GM18511 (cell line): ENCODE data around the gene HSPA2.

Source experiments
- ATAC-seq: cut with Tn5 transposase; IDR thresholded peaks from one replicate; pipeline ENCODE4 v1.9.1; 2021; ENCODE audit warnings: mild to moderate bottlenecking, moderate library complexity; ENCODE audit not compliant: unreplicated experiment

HSPA2 gene

GRCh38 chr14:64540208-64541202, at the start of gene HSPA2:
TSS of gene HSPA2 (plus strand) at chr14:64540741. CDS start at chr14:64540850, 109 bp downstream.
- peak; percentile 96 for ATAC-seq

GRCh38 chr14:64491637-64492036, 48.9 kb upstream of the HSPA2 start:
- no peak for ATAC-seq

- ATAC-seq = no peak
Observed at GRCh38 chr14:64493455-64493854, 47.1 kb upstream of the HSPA2 start.

- ATAC-seq = no peak
Observed at GRCh38 chr14:64495252-64495651, 45.3 kb upstream of the HSPA2 start.

GRCh38 chr14:64496764-64497163, 43.8 kb upstream of the HSPA2 start:
- no peak for ATAC-seq

GRCh38 chr14:64500088-64500487, 40.5 kb upstream of the HSPA2 start:
- no peak for ATAC-seq

GRCh38 chr14:64501411-64502171, 39.0 kb upstream of the HSPA2 start:
- ATAC-seq = no peak

GRCh38 chr14:64502456-64502855, 38.1 kb upstream of the HSPA2 start:
- no peak for ATAC-seq

- no peak for ATAC-seq
Observed at GRCh38 chr14:64502887-64503433, 37.6 kb upstream of the HSPA2 start.

GRCh38 chr14:64503434-64504309, 36.9 kb upstream of the HSPA2 start, which contains the start of gene ZBTB25:
TSS of gene ZBTB25 (minus strand) at chr14:64503838. CDS start at chr14:64490533, 13,305 bp downstream.
- ATAC-seq = peak; percentile 67

GRCh38 chr14:64504310-64504896, 36.1 kb upstream of the HSPA2 start, which contains the start of gene ZBTB1:
TSS of gene ZBTB1 (plus strand) at chr14:64504770. CDS start at chr14:64521505, 16,735 bp downstream.
- ATAC-seq = peak; percentile 23

- ATAC-seq = peak; percentile 28
Observed at GRCh38 chr14:64504897-64505794, 35.4 kb upstream of the HSPA2 start.

GRCh38 chr14:64506721-64507120, 33.8 kb upstream of the HSPA2 start:
- no peak for ATAC-seq

- ATAC-seq = no peak
Observed at GRCh38 chr14:64507376-64508156, 33.0 kb upstream of the HSPA2 start.

- ATAC-seq = no peak
Observed at GRCh38 chr14:64508215-64508776, 32.2 kb upstream of the HSPA2 start.

GRCh38 chr14:64509036-64509435, 31.5 kb upstream of the HSPA2 start:
- no peak for ATAC-seq

GRCh38 chr14:64510825-64511671, 29.5 kb upstream of the HSPA2 start:
- no peak for ATAC-seq
